PFSK-1 (cell line): ENCODE results near the gene TPPP3.

Experiments
- FOXP2 ChIP-seq: optimal IDR thresholded peaks from 2 replicates; pipeline ENCODE3; 2011; ENCODE audit warnings: borderline replicate concordance, control low read depth, inconsistent platforms; ENCODE audit not compliant: insufficient read depth; ENCODE audit errors: extremely low read length, extremely low read depth
- POLR2AphosphoS5 ChIP-seq: IDR thresholded peaks from 2 replicates; pipeline ENCODE4 v1.6.1; 2012; ENCODE audit warnings: low read depth, mild to moderate bottlenecking, control low read depth, low read length, moderate library complexity
- REST ChIP-seq, 2 experiments: IDR thresholded peaks; 2 replicates each; pipeline versions ENCODE4 v1.6.1 to v1.8.0; 2011 to 2012; ENCODE audit warnings: low read depth in 2 of 2, low read length in 2 of 2, control low read depth in 1 of 2, inconsistent platforms in 1 of 2, mild to moderate bottlenecking in 1 of 2, moderate library complexity in 1 of 2; ENCODE audit not compliant: insufficient read depth in 1 of 2
- SIN3A ChIP-seq: IDR thresholded peaks from 2 replicates; pipeline ENCODE4 v1.6.1; 2012; ENCODE audit warnings: mild to moderate bottlenecking, low read length, moderate library complexity, borderline replicate concordance; ENCODE audit not compliant: insufficient read depth
- TAF1 ChIP-seq: IDR thresholded peaks from 2 replicates; pipeline ENCODE4 v1.6.1; 2012; ENCODE audit warnings: low read length, control low read depth, borderline replicate concordance; ENCODE audit not compliant: insufficient read depth

TPPP3 gene

GRCh38 chr16:67409631-67410030 lies 16.3 kb upstream of the TPPP3 start:
- TF ChIP-seq FOXP2 = no peak

GRCh38 chr16:67407788-67408452 lies 14.6 kb upstream of the TPPP3 start:
- TF ChIP-seq REST (IDR thresholded peaks at IDR 0.05; ENCODE audit: insufficient read depth in 1 of 2, low read depth in 2 of 2, low read length in 2 of 2) = no peak
- TF ChIP-seq TAF1 = no peak
- no peak for TF ChIP-seq FOXP2

- TF ChIP-seq TAF1 (no peak), FOXP2 (no peak), POLR2AphosphoS5 (no peak), REST (IDR thresholded peaks at IDR 0.05; ENCODE audit: insufficient read depth in 1 of 2, low read depth in 2 of 2, low read length in 2 of 2) (no peak), SIN3A (no peak)
Measured at GRCh38 chr16:67407176-67407787, 14.0 kb upstream of the TPPP3 start.

- TF ChIP-seq POLR2AphosphoS5 = no peak
- no peak for TF ChIP-seq FOXP2
- no peak for TF ChIP-seq TAF1
- no peak for TF ChIP-seq SIN3A
- TF ChIP-seq REST (IDR thresholded peaks at IDR 0.05; ENCODE audit: insufficient read depth in 1 of 2, low read depth in 2 of 2, low read length in 2 of 2) = no peak
Measured at GRCh38 chr16:67406111-67406971, 13.0 kb upstream of the TPPP3 start.

GRCh38 chr16:67405336-67405735 lies 12.0 kb upstream of the TPPP3 start:
- TF ChIP-seq FOXP2 (no peak), TAF1 (no peak), SIN3A (no peak), POLR2AphosphoS5 (no peak)

GRCh38 chr16:67404740-67405226 lies 11.5 kb upstream of the TPPP3 start:
- TF ChIP-seq REST (IDR thresholded peaks at IDR 0.05; ENCODE audit: insufficient read depth in 1 of 2, low read depth in 2 of 2, low read length in 2 of 2) = no peak
- no peak for TF ChIP-seq SIN3A
- no peak for TF ChIP-seq FOXP2
- no peak for TF ChIP-seq POLR2AphosphoS5
- TF ChIP-seq TAF1 = no peak
